Stimulated activated naive CD8-positive, alpha-beta T cell treated with anti-CD3 and anti-CD28 coated beads, Interleukin-15, amount 100 ng/mL, for 72 hours (primary cell): ENCODE measurements around the gene URI1.

Source experiments
- ATAC-seq: fragments of 150-1000 bp; cut with Tn5 transposase; 2 replicates; pipeline ENCODE4 v1.10.0; 2021; ENCODE audit warnings: mild to moderate bottlenecking, moderate library complexity
- DNase-seq, 2 donors: peaks; one replicate each; pipeline ENCODE4 v3.0.0; 2021 to 2022
- H3K27ac Mint-ChIP-seq, 2 donors: one replicate each; pipeline ENCODE4 v1.8.0; 2022; ENCODE audit warnings: mild to moderate bottlenecking in 2 of 2, mixed read lengths in 2 of 2, moderate library complexity in 2 of 2
- H3K27me3 Mint-ChIP-seq: one replicate; pipeline ENCODE4 v1.8.0; 2022; ENCODE audit warnings: mixed read lengths
- H3K4me1 Mint-ChIP-seq: one replicate; pipeline ENCODE4 v1.8.0; 2022; ENCODE audit warnings: mild to moderate bottlenecking, mixed read lengths
- H3K4me3 Mint-ChIP-seq, 2 donors: one replicate each; pipeline ENCODE4 v1.8.0; 2022; ENCODE audit warnings: mild to moderate bottlenecking in 2 of 2, mixed read lengths in 2 of 2, moderate library complexity in 1 of 2
- H3K9me3 Mint-ChIP-seq, 2 donors: one replicate each; pipeline ENCODE4 v1.8.0; 2022; ENCODE audit warnings: mixed read lengths in 2 of 2

URI1 gene

GRCh38 chr19:29976151-29976943 is 34.3 kb downstream of the URI1 start:
- no peak overlapping the region for H3K4me3 Mint-ChIP-seq
- no peak overlapping the region for H3K27ac Mint-ChIP-seq
- peaks cover 47% of the 10 kb centered on the region for H3K4me1 Mint-ChIP-seq
- no peaks in the 10 kb centered on the region for H3K9me3 Mint-ChIP-seq
- ATAC-seq (no peak), DNase-seq (no peak)
- H3K27me3 Mint-ChIP-seq: no peaks in the 10 kb centered on the region

GRCh38 chr19:29978080-29978479 is 36.0 kb downstream of the URI1 start:
- peak overlapping the region; percentile 19 to 25 for H3K27ac Mint-ChIP-seq
- no peaks in the 10 kb centered on the region for H3K27me3 Mint-ChIP-seq
- ATAC-seq: peak; percentile 63
- no peaks in the 10 kb centered on the region for H3K9me3 Mint-ChIP-seq
- peak overlapping the region; percentile 41 to 59 for H3K4me3 Mint-ChIP-seq
- H3K4me1 Mint-ChIP-seq: peaks cover 58% of the 10 kb centered on the region
- no peak for DNase-seq

GRCh38 chr19:29983568-29983967 is 41.5 kb downstream of the URI1 start:
- peaks cover 32% of the 10 kb centered on the region for H3K4me1 Mint-ChIP-seq

GRCh38 chr19:29985196-29985595 is 43.2 kb downstream of the URI1 start:
- DNase-seq (no peak), ATAC-seq (no peak)
- no peak overlapping the region for H3K4me3 Mint-ChIP-seq
- H3K27ac Mint-ChIP-seq: no peak overlapping the region
- no peaks in the 10 kb centered on the region for H3K9me3 Mint-ChIP-seq
- no peaks in the 10 kb centered on the region for H3K27me3 Mint-ChIP-seq
- peaks cover 27% of the 10 kb centered on the region for H3K4me1 Mint-ChIP-seq

More at GRCh38 chr19:29983568-29983967, 41.5 kb downstream of the URI1 start:
- DNase-seq (no peak), ATAC-seq (no peak)
- no peaks in the 10 kb centered on the region for H3K9me3 Mint-ChIP-seq
- no peaks in the 10 kb centered on the region for H3K27me3 Mint-ChIP-seq
- no peak overlapping the region for H3K27ac Mint-ChIP-seq
- H3K4me3 Mint-ChIP-seq: no peak overlapping the region

- Mint-ChIP-seq H3K4me1 (peaks cover 11% of the 10 kb centered on the region), H3K27me3 (no peaks in the 10 kb centered on the region), H3K27ac (no peak overlapping the region), H3K4me3 (no peak overlapping the region), H3K9me3 (peaks cover 11% of the 10 kb centered on the region in 2 donors)
- ATAC-seq: no peak
- no peak for DNase-seq
Observed at GRCh38 chr19:29988351-29988750, 46.3 kb downstream of the URI1 start.

GRCh38 chr19:29992233-29992867 is 50.3 kb downstream of the URI1 start:
- Mint-ChIP-seq H3K27ac (no peak overlapping the region), H3K9me3 (peaks cover 17 to 27% of the 10 kb centered on the region in 2 donors), H3K27me3 (no peaks in the 10 kb centered on the region), H3K4me1 (peaks cover 28% of the 10 kb centered on the region), H3K4me3 (no peak overlapping the region)
- DNase-seq (no peak), ATAC-seq (no peak)

GRCh38 chr19:29999490-29999889 is 57.5 kb downstream of the URI1 start:
- Mint-ChIP-seq H3K4me3 (no peak overlapping the region), H3K4me1 (peaks cover 54% of the 10 kb centered on the region)
- no peak for ATAC-seq

GRCh38 chr19:30000862-30001261 is 58.8 kb downstream of the URI1 start:
- Mint-ChIP-seq H3K4me1 (peaks cover 64% of the 10 kb centered on the region), H3K27ac (no peak overlapping the region), H3K27me3 (no peaks in the 10 kb centered on the region), H3K9me3 (peaks cover 21 to 28% of the 10 kb centered on the region in 2 donors), H3K4me3 (no peak overlapping the region)
- DNase-seq (no peak), ATAC-seq (no peak)

More at GRCh38 chr19:29999490-29999889, 57.5 kb downstream of the URI1 start:
- Mint-ChIP-seq H3K27ac (no peak overlapping the region), H3K27me3 (no peaks in the 10 kb centered on the region), H3K9me3 (peaks cover 21 to 30% of the 10 kb centered on the region in 2 donors)
- no peak for DNase-seq

GRCh38 chr19:30001301-30001700 is 59.3 kb downstream of the URI1 start:
- no peak overlapping the region for H3K27ac Mint-ChIP-seq
- DNase-seq: no peak
- H3K9me3 Mint-ChIP-seq: peaks cover 19 to 25% of the 10 kb centered on the region in 2 donors
- H3K4me1 Mint-ChIP-seq: peaks cover 64% of the 10 kb centered on the region
- H3K27me3 Mint-ChIP-seq: no peaks in the 10 kb centered on the region
- no peak for ATAC-seq
- H3K4me3 Mint-ChIP-seq: no peak overlapping the region

GRCh38 chr19:30001791-30002190 is 59.8 kb downstream of the URI1 start:
- H3K27me3 Mint-ChIP-seq: no peaks in the 10 kb centered on the region
- no peak overlapping the region for H3K27ac Mint-ChIP-seq
- ATAC-seq: no peak
- H3K9me3 Mint-ChIP-seq: peaks cover 16 to 21% of the 10 kb centered on the region in 2 donors
- no peak overlapping the region for H3K4me3 Mint-ChIP-seq
- H3K4me1 Mint-ChIP-seq: peaks cover 62% of the 10 kb centered on the region
- DNase-seq: no peak

- ATAC-seq: no peak
- Mint-ChIP-seq H3K27me3 (no peaks in the 10 kb centered on the region), H3K9me3 (peaks cover 16 to 20% of the 10 kb centered on the region in 2 donors), H3K4me1 (peaks cover 48% of the 10 kb centered on the region), H3K27ac (peak overlapping the region in 1 of 2 donors; percentile 37), H3K4me3 (no peak overlapping the region)
- no peak for DNase-seq
Observed at GRCh38 chr19:30003866-30004265, 61.8 kb downstream of the URI1 start.

- no peak for DNase-seq
- peak overlapping the region in 1 of 2 donors; percentile 30 for H3K27ac Mint-ChIP-seq
- peaks cover 16 to 20% of the 10 kb centered on the region in 2 donors for H3K9me3 Mint-ChIP-seq
- no peak overlapping the region for H3K4me3 Mint-ChIP-seq
- no peak for ATAC-seq
- peaks cover 48% of the 10 kb centered on the region for H3K4me1 Mint-ChIP-seq
- no peaks in the 10 kb centered on the region for H3K27me3 Mint-ChIP-seq
Observed at GRCh38 chr19:30004403-30004802, 62.4 kb downstream of the URI1 start.

- H3K27ac Mint-ChIP-seq: no peak overlapping the region
Observed at GRCh38 chr19:30006207-30006606, 64.2 kb downstream of the URI1 start.

GRCh38 chr19:30008169-30008568 is 66.1 kb downstream of the URI1 start:
- DNase-seq (no peak), ATAC-seq (no peak)
- Mint-ChIP-seq H3K27me3 (no peaks in the 10 kb centered on the region), H3K4me3 (no peak overlapping the region), H3K4me1 (peaks cover 35% of the 10 kb centered on the region), H3K27ac (no peak overlapping the region), H3K9me3 (no peaks in the 10 kb centered on the region)

More at GRCh38 chr19:30006207-30006606, 64.2 kb downstream of the URI1 start:
- Mint-ChIP-seq H3K27me3 (no peaks in the 10 kb centered on the region), H3K4me1 (peaks cover 43% of the 10 kb centered on the region), H3K9me3 (peaks cover 2% of the 10 kb centered on the region in 2 donors), H3K4me3 (peak overlapping the region; percentile 53 to 67)
- ATAC-seq (peak; percentile 82), DNase-seq (no peak)

GRCh38 chr19:30009013-30009412 is 67.0 kb downstream of the URI1 start:
- ATAC-seq (no peak), DNase-seq (no peak)
- H3K27ac Mint-ChIP-seq: no peak overlapping the region
- no peaks in the 10 kb centered on the region for H3K27me3 Mint-ChIP-seq
- H3K9me3 Mint-ChIP-seq: no peaks in the 10 kb centered on the region
- H3K4me3 Mint-ChIP-seq: no peak overlapping the region
- peaks cover 36% of the 10 kb centered on the region for H3K4me1 Mint-ChIP-seq

- ATAC-seq: no peak
- H3K27me3 Mint-ChIP-seq: no peaks in the 10 kb centered on the region
- H3K4me3 Mint-ChIP-seq: no peak overlapping the region
- H3K4me1 Mint-ChIP-seq: peaks cover 15% of the 10 kb centered on the region
- no peak overlapping the region for H3K27ac Mint-ChIP-seq
- H3K9me3 Mint-ChIP-seq: no peaks in the 10 kb centered on the region
- no peak for DNase-seq
Observed at GRCh38 chr19:30011051-30011578, 69.1 kb downstream of the URI1 start.
